ENCODE measurements around the gene HRAS.

Gene HRAS

DNA sequence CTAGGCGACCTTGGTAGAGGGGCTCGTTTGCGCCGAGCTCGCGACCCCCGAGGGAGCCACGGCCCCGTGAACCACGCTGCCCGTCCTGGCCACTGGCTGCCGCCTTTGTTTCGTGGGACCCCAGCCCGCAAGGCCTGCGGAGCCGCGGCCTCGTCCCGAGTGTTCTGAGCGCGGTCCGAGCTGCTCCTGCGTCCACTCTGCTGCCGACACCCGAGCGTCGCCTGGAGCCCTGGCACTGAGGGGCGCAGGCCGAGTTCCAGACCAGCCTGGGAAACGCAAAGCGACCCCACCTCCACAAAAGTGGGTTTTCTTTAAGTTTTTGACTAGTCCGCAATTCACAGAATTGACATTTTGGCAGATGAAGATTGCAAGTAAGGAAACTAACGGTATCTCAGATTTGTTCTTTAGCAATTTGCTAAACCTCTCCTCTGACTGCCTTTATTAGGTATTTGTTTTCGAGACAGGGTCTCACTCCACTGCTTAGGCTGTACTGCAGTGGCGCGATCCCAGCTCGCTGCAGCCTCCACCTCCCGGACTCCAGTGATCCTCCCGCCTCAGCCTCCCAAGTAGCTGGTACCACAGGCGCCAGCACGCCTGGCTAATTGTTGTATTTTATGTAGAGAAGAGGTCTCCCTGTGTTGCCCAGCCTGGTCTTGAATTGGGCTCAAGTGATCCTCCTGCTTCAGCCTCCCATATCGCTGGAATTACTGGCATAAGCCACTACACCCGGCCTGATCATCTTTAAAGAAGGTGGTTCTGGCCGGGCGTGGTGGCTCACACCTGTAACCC, 27.5 kb downstream of the HRAS start:
- no peak for DNase-seq (ENCODE audit: low spot score)

DNA sequence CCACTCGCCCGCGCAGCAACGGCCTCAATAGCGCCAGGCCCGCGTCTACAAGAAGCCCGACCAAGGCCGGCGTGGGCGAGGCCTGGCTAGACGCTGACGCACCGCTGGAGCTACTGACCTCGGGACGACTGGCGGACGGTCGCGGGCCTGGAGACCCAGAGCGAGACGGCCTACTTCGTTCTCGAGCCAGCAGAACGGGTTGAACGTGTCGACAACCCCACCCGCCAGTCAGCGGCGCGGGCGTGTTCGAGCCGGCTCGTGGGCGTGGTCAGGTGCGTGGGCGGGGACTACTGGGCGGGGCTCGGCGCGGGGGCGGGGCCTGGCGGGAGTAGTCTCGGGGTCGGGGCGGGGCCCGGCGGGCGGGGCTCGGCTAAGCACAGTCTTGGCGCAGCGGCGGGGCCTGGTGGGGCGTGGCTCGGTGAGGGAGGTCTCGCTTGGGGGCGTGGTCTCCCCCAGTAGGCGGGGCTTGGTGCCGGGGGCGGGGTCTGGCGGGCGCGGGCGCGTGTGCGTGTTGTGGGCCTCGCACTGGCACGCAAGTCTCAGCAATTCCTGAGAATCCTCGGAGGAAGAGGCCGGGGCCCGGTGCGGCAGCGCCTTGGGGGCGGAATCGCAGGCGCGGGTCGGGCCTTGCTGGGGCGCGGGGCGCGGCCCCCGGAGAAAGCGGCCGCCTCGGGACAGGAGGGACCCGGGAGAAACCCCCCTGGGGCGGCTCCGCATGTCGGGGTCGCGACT, 28.2 kb downstream of the HRAS start, which contains the start of gene RNH1:
TSS of gene RNH1 (minus strand) at position 248 of the 732 bp plus-strand sequence. CDS start 5,080 bp downstream, outside the sequence.
- peak; percentile 99 for DNase-seq (ENCODE audit: low spot score)

DNA sequence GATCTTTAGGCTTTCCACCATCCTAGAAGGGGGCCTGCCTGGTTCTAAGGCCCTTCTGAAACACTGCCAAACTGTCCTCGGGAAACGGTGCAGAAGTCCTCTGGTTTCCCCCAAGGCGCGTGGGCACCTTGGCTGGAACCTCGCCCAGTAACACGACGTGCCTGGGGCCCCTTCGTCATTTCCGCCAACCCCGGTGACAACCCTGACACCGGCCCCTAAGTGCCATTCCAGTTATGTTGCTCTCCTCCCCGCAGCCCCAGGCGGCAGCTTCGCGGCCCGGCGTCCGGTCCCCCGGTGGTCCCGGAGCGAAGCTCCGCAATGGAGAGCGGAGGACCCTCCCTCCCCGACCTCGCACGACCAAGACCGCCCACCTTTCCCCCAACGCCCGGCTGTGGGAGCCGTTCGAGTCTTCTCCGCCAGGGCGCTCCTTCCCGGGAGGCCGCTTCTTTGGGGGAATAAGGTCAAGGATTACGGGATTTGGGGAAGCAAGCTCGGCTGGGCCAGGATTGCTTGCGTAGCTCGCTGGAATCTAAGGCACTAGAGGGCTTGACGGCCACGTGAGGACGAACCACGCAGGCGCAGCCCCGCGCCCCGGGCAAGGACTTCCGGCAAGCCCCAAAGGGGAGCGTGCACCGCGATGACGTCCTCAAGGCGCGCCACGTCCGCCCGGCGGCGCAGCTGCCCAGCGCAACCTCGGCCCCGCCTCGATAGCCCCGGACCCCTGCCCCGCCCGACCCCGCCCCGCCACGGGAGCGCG, 29.0 kb downstream of the HRAS start:
- DNase-seq (ENCODE audit: low spot score), result peak; percentile 98

- no peak for DNase-seq (ENCODE audit: low spot score)
Observed at GRCh38 chr11:504994-505344, 30.4 kb downstream of the HRAS start.

- DNase-seq (ENCODE audit: low spot score), result peak; percentile 68
Observed at GRCh38 chr11:504053-504993, 31.1 kb downstream of the HRAS start.

DNA sequence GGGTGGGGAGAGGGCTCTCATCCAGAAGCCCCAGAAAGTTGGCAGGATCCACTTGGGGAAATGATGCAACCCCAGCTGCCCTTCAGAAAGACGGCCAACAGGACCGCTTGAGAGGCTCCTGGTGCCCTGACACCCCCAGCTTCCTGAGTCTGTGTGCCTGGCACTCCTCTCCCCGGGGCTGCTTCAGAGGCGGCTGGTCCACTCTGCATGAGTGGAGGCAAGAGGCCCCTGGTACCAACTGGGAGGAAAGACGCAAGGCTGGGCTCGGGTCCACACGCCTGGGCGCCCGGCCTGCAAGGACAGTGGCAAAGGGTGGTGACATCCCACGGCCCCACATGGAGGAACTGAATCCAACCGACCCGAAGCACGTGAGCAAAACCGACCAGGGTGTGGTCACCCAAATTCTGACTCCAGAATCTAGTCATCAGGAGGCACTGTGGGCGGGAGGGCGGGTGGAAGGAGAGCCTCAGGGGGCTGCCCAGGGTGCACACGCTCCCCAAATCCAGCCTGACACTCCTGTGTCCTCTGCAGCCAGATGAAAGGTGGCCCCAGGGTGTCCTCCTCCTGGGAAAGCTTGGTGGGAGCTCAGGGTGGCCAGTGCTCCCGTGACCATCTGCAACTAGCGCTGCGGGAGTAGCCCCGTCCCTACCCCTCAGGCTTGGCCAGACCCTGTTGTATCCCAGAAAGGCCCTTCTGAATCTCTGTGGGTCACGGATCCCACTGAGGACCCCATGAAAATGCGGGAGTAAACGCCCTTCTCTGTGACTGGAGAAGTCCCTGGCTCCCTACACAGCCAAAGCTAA, 32.0 kb downstream of the HRAS start:
- DNase-seq (ENCODE audit: low spot score), result peak; percentile 79

DNA sequence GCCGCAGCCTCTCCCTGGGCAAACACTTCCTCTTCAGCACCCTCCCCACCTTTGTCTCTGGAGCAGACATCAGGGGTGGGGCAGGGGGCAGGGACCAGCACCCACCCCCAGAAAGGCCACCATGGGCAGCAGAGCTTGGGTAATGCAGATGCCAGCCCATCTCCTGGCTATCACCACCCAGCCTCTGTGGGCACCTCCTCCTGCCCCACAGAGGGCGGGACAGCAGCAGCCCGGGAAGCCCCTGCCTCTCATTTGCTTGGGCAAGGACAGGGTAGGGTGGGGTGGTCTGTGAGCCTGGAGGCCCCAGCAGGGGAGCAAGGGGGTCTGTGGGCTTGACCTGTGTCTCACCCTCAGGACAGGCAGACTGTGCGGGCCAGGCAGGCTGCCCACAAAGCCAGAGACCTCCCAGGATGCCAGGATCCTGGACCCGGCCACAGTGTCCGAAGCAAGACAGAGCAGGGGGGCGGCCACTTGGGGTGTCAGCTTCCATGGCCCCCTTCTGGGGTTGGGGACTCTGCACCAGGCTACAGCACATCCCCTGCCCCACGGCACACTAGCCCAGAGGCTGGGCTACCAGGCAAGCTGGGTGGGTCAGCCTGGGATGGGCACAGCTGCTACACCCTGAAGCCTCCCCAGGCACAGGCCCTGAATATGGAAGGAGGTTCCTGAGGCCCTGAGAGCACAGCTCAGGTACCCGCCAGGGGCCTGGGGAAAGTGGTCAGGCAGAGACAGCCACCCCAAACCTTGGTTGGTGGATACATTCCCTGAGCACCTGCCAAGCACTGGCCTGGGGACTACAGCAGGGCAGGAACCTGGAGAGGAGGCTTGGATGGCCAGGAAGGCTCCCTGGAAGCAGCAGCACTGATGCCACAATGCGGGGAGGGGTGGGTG, 32.8 kb downstream of the HRAS start:
- peak; percentile 7 for DNase-seq (ENCODE audit: low spot score)

DNA sequence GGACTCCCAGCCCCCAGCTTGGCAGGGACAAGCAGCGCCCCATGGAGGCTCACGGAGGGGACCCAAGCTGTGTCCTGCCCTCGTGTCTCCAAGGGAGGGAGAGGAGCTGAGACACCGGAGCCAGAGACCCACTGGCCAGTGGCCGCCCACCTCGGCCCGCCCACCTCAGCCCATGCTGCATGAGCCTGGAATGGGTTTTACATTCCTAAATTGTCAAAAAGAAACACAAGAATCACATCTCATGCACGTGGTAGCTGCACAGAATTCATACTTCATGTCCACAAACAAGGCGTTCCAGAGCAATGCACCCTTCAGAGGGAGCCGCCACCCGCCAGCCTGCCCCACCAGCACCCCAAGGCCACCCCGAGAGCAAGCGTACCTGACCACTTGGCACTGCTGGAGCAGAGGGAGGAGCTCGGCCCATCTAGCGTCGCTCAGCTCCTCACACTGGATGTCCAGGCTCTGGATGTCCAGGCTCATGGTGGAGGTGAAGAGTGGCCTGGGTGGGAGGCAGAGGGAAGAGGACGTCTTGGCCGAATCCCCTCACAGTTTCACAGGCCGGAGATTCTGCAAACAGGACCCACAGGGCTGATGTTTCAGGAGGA, 33.6 kb downstream of the HRAS start:
- peak; percentile 4 for DNase-seq (ENCODE audit: low spot score)

GRCh38 chr11:501001-501682, 34.2 kb downstream of the HRAS start:
- DNase-seq (ENCODE audit: low spot score), result no peak

GRCh38 chr11:499201-500076, 35.9 kb downstream of the HRAS start:
- no peak for DNase-seq (ENCODE audit: low spot score)

- peak; percentile 4 for DNase-seq (ENCODE audit: low spot score)
Observed at GRCh38 chr11:498297-499181, 36.8 kb downstream of the HRAS start.

GRCh38 chr11:497565-498296, 37.6 kb downstream of the HRAS start:
- no peak for DNase-seq (ENCODE audit: low spot score)

GRCh38 chr11:496834-497564, 38.4 kb downstream of the HRAS start:
- no peak for DNase-seq (ENCODE audit: low spot score)

DNA sequence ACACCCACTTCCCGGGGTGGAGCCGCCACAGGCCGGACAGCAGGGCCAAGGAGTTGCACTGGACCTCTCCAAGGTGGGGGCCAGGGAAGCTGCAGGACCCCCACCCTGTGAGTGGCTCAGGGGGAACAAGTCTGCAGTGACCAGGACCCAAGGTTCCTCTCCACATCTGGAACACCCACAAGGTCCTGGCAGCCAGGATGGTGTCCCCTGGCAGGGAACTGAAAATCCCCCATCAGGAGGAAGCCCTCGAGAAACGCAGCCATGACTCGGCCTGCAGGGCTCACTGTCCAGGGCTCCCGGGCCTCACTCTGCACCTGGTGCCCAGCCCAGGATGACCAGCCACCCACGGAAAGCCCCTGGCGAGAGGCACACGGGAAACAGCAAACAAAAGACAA, 39.8 kb downstream of the HRAS start:
- DNase-seq (ENCODE audit: low spot score), result peak; percentile 7
